Measurements from ENCODE around the gene TNS3. TPM values are rescaled to one million over a fixed set of nuclear protein-coding genes. Genes with fewer than 3 reads are reported as not detected.

Gene TNS3
- total and polyA plus RNA-seq, 2 of the 13 experiments (the other 11 are each of a cell fraction or from before 2014, with no cell fraction given) = 52.9 to 55.7 TPM

DNA sequence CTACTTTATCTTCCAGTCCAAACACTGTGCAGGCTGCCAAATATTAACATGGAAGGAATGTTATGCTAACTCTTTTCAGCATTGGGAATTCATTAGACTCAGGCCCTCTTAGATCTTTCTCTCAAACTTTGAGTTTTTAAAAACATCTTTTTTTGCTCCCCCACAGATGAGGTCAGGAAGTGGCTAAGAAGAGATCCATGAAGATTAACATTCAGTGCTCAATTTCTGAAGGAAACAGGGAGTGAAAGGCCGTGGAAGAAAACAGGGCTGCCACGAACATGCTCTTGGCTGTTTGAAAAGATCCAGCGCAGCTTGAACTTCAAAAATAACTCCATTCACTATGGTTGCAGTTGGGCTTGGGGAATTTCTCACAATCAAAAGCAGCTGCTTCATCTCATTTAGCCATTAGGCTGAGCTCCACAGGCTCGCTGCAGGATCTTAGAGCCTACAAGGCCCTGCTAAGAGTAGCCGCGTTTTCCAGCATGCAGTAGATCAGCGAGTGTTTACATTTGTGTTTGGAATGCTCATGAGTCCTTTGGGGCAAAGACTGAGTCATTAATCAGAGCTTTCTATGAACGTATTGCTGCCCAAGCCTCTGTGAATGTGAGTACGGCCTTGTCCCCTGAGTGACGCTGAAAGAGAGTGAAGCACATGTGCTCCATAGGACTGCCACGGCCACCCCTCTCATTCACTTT lies 41.2 kb upstream of the TNS3 start (continued):
- TF ChIP-seq NFE2L1 (CRISPR knock-in tag; IDR thresholded peaks at IDR 0.05; ENCODE audit: borderline replicate concordance) (no peak), CAMTA2 (CRISPR knock-in tag; IDR thresholded peaks at IDR 0.05; ENCODE audit: borderline replicate concordance) (no peak), NFATC3 (CRISPR knock-in tag; IDR thresholded peaks at IDR 0.05) (peak; percentile 91; the same call in 1 of the 2 replicates), NR2F6 (IDR thresholded peaks at IDR 0.05) (0 out of 2 replicates have a peak, but pooled peaks have one; percentile 20), NR2F6 (CRISPR knock-in tag; IDR thresholded peaks at IDR 0.05) (peak; percentile 38; the same call in 1 of the 2 replicates), ZFP82 (CRISPR knock-in tag; IDR thresholded peaks at IDR 0.05; ENCODE audit: borderline replicate concordance) (no peak), RFXANK (CRISPR knock-in tag; IDR thresholded peaks at IDR 0.05) (no peak), ZNF772 (CRISPR knock-in tag; IDR thresholded peaks at IDR 0.05) (peak; percentile 74; the same call in 1 of the 2 replicates), CHD4 (IDR thresholded peaks at IDR 0.05; ENCODE audit: borderline replicate concordance, low read length) (no peak), HOXA3 (CRISPR knock-in tag; IDR thresholded peaks at IDR 0.05) (peak; percentile 66), NFIC (IDR thresholded peaks at IDR 0.05; ENCODE audit: low read length) (no peak), ZNF251 (CRISPR knock-in tag; IDR thresholded peaks at IDR 0.05) (no peak), ONECUT2 (CRISPR knock-in tag; IDR thresholded peaks at IDR 0.05) (no peak), MED13 (CRISPR knock-in tag; IDR thresholded peaks at IDR 0.05) (peak; percentile 65; the same call in 1 of the 2 replicates)
- TF ChIP-seq, protein P1, sequence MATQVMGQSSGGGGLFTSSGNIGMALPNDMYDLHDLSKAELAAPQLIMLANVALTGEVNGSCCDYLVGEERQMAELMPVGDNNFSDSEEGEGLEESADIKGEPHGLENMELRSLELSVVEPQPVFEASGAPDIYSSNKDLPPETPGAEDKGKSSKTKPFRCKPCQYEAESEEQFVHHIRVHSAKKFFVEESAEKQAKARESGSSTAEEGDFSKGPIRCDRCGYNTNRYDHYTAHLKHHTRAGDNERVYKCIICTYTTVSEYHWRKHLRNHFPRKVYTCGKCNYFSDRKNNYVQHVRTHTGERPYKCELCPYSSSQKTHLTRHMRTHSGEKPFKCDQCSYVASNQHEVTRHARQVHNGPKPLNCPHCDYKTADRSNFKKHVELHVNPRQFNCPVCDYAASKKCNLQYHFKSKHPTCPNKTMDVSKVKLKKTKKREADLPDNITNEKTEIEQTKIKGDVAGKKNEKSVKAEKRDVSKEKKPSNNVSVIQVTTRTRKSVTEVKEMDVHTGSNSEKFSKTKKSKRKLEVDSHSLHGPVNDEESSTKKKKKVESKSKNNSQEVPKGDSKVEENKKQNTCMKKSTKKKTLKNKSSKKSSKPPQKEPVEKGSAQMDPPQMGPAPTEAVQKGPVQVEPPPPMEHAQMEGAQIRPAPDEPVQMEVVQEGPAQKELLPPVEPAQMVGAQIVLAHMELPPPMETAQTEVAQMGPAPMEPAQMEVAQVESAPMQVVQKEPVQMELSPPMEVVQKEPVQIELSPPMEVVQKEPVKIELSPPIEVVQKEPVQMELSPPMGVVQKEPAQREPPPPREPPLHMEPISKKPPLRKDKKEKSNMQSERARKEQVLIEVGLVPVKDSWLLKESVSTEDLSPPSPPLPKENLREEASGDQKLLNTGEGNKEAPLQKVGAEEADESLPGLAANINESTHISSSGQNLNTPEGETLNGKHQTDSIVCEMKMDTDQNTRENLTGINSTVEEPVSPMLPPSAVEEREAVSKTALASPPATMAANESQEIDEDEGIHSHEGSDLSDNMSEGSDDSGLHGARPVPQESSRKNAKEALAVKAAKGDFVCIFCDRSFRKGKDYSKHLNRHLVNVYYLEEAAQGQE (IDR thresholded peaks at IDR 0.05; ENCODE audit: borderline replicate concordance in 1 of 2, low read depth in 1 of 2, low read length in 2 of 2) = no peak; a peak in 1 of 4 replicates
- TF ChIP-seq, protein P2, sequence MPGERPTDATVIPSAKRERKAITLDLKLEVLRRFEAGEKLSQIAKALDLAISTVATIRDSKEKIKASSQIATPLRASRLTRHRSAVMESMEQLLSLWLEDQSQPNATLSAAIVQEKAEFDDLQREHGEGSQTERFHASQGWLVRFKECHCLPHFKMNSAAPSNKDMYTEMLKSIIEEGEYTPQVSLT (CRISPR knock-in tag; IDR thresholded peaks at IDR 0.05; ENCODE audit: borderline replicate concordance, low read depth) = no peak
- TF ChIP-seq, protein P3, sequence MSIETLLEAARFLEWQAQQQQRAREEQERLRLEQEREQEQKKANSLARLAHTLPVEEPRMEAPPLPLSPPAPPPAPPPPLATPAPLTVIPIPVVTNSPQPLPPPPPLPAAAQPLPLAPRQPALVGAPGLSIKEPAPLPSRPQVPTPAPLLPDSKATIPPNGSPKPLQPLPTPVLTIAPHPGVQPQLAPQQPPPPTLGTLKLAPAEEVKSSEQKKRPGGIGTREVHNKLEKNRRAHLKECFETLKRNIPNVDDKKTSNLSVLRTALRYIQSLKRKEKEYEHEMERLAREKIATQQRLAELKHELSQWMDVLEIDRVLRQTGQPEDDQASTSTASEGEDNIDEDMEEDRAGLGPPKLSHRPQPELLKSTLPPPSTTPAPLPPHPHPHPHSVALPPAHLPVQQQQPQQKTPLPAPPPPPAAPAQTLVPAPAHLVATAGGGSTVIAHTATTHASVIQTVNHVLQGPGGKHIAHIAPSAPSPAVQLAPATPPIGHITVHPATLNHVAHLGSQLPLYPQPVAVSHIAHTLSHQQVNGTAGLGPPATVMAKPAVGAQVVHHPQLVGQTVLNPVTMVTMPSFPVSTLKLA (IDR thresholded peaks at IDR 0.05) = 0 out of 2 replicates have a peak, but pooled peaks have one; percentile 38
- TF ChIP-seq, protein P4, sequence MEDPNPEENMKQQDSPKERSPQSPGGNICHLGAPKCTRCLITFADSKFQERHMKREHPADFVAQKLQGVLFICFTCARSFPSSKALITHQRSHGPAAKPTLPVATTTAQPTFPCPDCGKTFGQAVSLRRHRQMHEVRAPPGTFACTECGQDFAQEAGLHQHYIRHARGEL (CRISPR knock-in tag; IDR thresholded peaks at IDR 0.05) = no peak
- TF ChIP-seq, protein P5, sequence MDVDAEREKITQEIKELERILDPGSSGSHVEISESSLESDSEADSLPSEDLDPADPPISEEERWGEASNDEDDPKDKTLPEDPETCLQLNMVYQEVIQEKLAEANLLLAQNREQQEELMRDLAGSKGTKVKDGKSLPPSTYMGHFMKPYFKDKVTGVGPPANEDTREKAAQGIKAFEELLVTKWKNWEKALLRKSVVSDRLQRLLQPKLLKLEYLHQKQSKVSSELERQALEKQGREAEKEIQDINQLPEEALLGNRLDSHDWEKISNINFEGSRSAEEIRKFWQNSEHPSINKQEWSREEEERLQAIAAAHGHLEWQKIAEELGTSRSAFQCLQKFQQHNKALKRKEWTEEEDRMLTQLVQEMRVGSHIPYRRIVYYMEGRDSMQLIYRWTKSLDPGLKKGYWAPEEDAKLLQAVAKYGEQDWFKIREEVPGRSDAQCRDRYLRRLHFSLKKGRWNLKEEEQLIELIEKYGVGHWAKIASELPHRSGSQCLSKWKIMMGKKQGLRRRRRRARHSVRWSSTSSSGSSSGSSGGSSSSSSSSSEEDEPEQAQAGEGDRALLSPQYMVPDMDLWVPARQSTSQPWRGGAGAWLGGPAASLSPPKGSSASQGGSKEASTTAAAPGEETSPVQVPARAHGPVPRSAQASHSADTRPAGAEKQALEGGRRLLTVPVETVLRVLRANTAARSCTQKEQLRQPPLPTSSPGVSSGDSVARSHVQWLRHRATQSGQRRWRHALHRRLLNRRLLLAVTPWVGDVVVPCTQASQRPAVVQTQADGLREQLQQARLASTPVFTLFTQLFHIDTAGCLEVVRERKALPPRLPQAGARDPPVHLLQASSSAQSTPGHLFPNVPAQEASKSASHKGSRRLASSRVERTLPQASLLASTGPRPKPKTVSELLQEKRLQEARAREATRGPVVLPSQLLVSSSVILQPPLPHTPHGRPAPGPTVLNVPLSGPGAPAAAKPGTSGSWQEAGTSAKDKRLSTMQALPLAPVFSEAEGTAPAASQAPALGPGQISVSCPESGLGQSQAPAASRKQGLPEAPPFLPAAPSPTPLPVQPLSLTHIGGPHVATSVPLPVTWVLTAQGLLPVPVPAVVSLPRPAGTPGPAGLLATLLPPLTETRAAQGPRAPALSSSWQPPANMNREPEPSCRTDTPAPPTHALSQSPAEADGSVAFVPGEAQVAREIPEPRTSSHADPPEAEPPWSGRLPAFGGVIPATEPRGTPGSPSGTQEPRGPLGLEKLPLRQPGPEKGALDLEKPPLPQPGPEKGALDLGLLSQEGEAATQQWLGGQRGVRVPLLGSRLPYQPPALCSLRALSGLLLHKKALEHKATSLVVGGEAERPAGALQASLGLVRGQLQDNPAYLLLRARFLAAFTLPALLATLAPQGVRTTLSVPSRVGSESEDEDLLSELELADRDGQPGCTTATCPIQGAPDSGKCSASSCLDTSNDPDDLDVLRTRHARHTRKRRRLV (CRISPR knock-in tag; IDR thresholded peaks at IDR 0.05) = no peak

All from HepG2 (cell line).